ENCODE data around the gene KRT35. TPM values are rescaled to one million over a fixed set of nuclear protein-coding genes. Genes with fewer than 3 reads are reported as not detected.

Gene KRT35
- total RNA-seq, 2 experiments from 2014 or later: not detected

DNA sequence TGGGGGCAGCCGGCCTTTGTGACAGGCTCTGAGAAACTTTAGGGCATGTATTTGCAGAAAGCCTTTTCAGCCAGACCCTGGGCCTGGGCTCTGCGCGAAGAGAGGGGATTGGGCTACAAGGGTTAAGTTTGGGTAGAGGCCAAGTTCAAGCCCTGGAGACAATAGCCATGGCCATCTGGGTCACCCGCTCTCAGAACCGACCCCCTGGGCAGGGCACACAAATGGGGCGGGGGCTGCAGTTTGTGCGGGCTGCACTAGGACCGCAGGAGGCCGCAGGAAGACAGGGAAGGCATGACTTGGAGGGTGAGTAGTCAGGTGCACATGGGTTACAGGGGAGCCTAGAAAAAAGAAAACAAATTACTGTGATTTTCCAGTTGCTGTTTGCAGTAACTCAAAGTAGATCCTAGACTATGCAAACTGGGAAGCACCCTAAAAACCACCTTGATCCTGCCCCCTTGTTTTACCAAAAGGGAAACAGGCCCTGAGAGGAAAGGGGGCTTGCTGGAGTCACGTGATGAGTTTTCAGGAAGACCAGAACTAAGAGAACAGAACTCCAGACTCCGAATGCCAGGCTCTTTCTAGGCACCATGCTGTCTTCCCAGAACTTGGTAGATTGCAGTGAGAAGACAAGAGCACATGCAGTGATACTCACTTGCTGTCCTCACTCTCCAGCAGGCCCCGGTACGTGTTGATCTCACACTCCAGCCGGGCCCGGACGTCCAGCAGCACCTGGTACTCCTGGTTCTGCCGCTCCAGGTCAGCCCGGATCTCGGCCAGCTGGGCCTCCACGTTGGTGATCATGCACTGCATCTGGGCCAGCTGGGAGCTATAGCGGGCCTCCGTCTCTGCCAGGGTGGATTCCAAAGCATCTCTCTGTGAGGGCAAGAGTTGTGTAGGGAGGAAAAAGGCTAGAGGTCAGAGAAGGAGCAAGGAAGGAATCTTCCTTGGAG is 3.8 kb downstream of the KRT35 start:
- ChIA-PET POLR2A (interaction anchor here (0.6 kb wide), 1 partner anchor 532 kb away, joined by 3 read pairs; no protein-coding TSS in a partner anchor), CTCF (interaction anchor here (1.2 kb wide), 1 partner anchor 14 kb away, joined by 3 read pairs; no protein-coding TSS in a partner anchor)
- Mint-ChIP-seq H3K27ac (no peak overlapping the region), H3K36me3 (ENCODE audit: low read depth) (no peaks in the 10 kb centered on the region), H3K4me3 (no peak overlapping the region), H3K9me3 (no peaks in the 10 kb centered on the region), H3K4me1 (no peaks in the 10 kb centered on the region), H3K27me3 (peaks cover 2% of the 10 kb centered on the region)
- no peak for DNase-seq

DNA sequence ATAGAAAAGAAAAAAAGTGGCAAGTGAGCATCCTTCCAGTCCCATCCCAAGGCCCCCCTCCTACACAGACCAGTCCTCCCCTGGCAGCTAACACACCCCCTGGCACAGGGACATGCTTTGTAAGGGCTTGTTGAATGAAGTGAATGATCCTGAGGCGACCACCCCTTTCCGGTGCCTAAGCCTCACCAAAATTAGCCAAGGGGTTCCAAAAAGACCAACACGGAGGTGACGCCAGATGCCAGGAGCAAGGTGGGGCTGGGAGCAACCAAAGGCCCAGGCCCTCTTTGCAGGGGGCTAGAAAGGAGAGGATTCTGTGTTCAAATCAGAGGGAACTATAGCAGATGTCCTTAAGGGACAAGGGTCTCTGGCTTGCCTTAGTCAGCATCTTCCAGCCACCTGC is 5.5 kb downstream of the KRT35 start:
- Mint-ChIP-seq H3K4me1 (no peaks in the 10 kb centered on the region), H3K4me3 (no peak overlapping the region), H3K9me3 (no peaks in the 10 kb centered on the region), H3K27ac (no peak overlapping the region), H3K36me3 (ENCODE audit: low read depth) (no peaks in the 10 kb centered on the region), H3K27me3 (peaks cover 9% of the 10 kb centered on the region)
- no peak for DNase-seq
- ChIA-PET POLR2A (no interaction called here), CTCF (interaction anchor here (0.5 to 1.4 kb wide), 3 partner anchors 14 to 525 kb away, joined by 3 to 4 read pairs (median 4); no protein-coding TSS in a partner anchor)

DNA sequence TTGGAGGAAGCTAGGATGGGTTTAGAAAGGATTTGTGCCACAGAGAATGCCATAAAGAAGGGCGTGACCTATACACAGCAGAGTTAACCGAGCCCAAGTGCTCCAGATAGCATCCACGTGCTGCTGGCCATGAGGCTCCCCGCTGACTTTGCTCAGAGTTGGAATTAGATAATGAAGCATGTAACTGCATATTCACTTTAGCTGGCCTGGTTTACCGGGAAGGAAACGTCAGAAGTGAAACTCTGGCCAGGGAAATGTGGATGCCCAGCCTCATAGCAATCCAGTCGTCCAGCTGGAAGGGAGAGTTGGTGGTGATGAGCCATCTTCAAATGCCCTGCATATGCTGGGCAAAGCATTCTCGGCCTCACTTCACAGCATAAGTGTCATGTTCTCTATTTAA is 6.1 kb downstream of the KRT35 start:
- POLR2A ChIA-PET: no interaction called here
- Mint-ChIP-seq H3K27me3 (peaks cover 9% of the 10 kb centered on the region), H3K36me3 (ENCODE audit: low read depth) (no peaks in the 10 kb centered on the region), H3K4me1 (no peaks in the 10 kb centered on the region), H3K27ac (no peak overlapping the region), H3K4me3 (no peak overlapping the region), H3K9me3 (no peaks in the 10 kb centered on the region)
- CTCF ChIA-PET: interaction anchor here (0.5 to 1.4 kb wide), 3 partner anchors 13 to 524 kb away, joined by 3 to 4 read pairs (median 4); no protein-coding TSS in a partner anchor
- no peak for DNase-seq

DNA sequence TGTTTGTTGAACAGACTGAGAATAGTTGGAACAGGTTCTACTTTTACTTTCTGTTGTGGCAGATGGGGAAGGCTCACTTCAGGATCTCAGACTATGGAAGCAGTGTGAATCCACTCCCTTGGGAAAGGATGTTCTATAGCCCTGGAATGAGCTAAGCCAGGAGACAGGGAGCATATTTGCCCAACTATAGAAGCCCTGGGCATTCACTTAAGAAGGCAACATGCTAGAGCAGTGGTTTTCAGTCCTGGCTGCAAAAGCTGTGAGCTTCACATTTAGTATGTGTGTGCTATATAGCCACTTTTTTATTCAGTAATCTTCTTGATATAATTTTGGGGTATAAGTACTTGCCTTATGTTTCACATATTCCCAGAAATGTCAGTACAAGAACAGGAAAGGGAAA is 12.6 kb downstream of the KRT35 start:
- no peaks in the 10 kb centered on the region for H3K36me3 Mint-ChIP-seq (ENCODE audit: low read depth)
- H3K9me3 Mint-ChIP-seq: no peaks in the 10 kb centered on the region
- no peak overlapping the region for H3K4me3 Mint-ChIP-seq
- no peak overlapping the region for H3K27ac Mint-ChIP-seq
- POLR2A ChIA-PET: no interaction called here
- no peaks in the 10 kb centered on the region for H3K4me1 Mint-ChIP-seq
- CTCF ChIA-PET: no interaction called here
- DNase-seq: no peak
- H3K27me3 Mint-ChIP-seq: peaks cover 9% of the 10 kb centered on the region

DNA sequence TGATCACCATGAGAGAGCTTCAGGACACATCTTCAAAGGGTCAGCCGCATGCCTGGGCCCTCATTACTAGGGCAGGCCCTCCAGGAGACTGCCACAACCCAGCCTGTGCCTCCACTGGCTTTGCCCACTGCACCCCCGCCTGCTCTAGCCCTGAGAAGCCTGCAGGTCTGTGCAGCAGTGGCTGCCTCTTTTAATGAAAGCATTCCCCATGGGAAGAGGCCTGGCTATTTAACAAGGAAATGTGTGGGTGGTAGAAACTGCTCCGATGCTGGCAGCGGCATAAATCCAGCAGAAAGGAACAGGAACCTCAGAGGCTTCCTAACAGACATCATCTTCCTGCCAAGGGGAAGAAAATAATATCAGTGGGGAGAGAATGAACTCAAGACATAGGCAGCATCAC is 13.4 kb downstream of the KRT35 start:
- peaks cover 7% of the 10 kb centered on the region for H3K27me3 Mint-ChIP-seq
- ChIA-PET POLR2A (no interaction called here), CTCF (interaction anchor here (0.7 to 0.9 kb wide), 2 partner anchors 16 to 108 kb away, joined by 3 to 5 read pairs; no protein-coding TSS in a partner anchor)
- DNase-seq: no peak
- H3K36me3 Mint-ChIP-seq (ENCODE audit: low read depth): no peaks in the 10 kb centered on the region
- no peaks in the 10 kb centered on the region for H3K4me1 Mint-ChIP-seq
- no peak overlapping the region for H3K4me3 Mint-ChIP-seq
- no peak overlapping the region for H3K27ac Mint-ChIP-seq
- H3K9me3 Mint-ChIP-seq: no peaks in the 10 kb centered on the region

DNA sequence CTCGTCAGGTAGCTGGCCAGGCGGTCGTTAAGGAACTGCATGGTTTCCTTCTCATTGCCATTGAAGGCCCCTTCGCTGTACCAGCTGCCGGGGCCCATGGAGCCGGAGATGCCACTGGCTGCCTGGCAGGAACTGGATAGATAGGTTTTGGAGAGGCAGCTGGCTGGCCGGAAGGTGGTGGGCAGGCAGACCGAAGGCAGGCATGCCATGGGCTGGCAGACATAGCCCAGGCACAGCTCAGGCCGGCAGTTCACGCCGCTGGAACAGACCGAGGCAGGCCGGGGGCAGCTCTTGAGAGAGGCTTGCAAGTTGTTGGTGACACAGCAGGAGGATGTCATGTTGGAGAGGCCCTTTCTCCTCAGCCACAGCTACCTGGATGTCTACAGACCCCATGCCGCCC is 14.0 kb downstream of the KRT35 start, which contains the start of gene KRT32:
TSS of gene KRT32 (minus strand) at position 399 of the 400 bp plus-strand sequence. CDS start at position 338, 61 bp downstream.
- DNase-seq: no peak
- Mint-ChIP-seq H3K27me3 (peaks cover 7% of the 10 kb centered on the region), H3K9me3 (no peaks in the 10 kb centered on the region), H3K36me3 (ENCODE audit: low read depth) (no peaks in the 10 kb centered on the region), H3K4me1 (no peaks in the 10 kb centered on the region), H3K27ac (no peak within 1 kb of the TSS), H3K4me3 (no peak within 1 kb of the TSS)
- CTCF ChIA-PET: interaction anchor here (0.9 kb wide), 1 partner anchor 16 kb away, joined by 5 read pairs; no protein-coding TSS in a partner anchor
- POLR2A ChIA-PET: no interaction called here

DNA sequence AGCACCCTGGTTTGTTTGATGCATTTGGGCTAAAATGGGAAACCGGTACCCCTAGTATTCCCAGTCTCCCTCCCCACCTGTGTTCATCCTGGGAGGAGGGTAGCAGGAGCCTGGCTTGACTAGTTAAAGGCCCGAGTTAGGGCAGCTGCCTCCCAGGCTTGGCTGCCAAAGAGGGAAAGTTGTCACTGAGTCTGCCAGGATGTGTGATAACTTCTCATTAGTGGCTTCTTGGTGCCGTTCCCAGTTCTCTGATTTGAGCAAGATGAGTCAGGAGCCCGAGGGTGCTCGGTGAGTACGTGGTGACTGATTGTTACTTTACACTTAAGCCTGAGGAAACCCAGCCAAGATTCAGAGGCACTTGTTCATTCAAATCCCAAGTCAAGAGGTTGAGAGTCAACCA is 16.3 kb downstream of the KRT35 start:
- Mint-ChIP-seq H3K4me1 (no peaks in the 10 kb centered on the region), H3K27me3 (no peaks in the 10 kb centered on the region), H3K36me3 (ENCODE audit: low read depth) (no peaks in the 10 kb centered on the region), H3K9me3 (no peaks in the 10 kb centered on the region), H3K4me3 (no peak overlapping the region), H3K27ac (no peak overlapping the region)
- ChIA-PET POLR2A (no interaction called here), CTCF (no interaction called here)
- DNase-seq: no peak

DNA sequence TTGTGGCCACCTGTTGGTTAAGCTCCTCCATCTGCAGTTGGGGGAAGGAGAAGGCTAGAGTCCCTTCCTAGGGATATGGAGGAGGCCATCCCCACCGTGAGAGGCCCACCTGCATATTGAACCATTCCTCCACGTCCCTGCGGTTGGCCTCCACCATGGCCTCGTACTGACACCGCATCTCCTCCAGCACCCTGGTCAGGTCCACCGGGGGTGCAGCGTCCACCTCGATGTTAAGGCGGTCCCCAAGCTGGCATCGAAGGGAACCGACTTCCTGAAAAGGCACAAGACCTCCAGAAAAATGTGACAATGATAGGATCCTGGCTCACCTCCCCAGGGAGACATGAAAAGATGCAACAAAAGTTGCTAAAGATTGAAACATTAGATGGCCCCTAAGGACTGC is 16.8 kb downstream of the KRT35 start:
- Mint-ChIP-seq H3K27ac (no peak overlapping the region), H3K4me3 (no peak overlapping the region), H3K9me3 (no peaks in the 10 kb centered on the region), H3K36me3 (ENCODE audit: low read depth) (no peaks in the 10 kb centered on the region), H3K27me3 (no peaks in the 10 kb centered on the region), H3K4me1 (no peaks in the 10 kb centered on the region)
- POLR2A ChIA-PET: no interaction called here
- no peak for DNase-seq
- CTCF ChIA-PET: interaction anchor here (0.8 to 1.2 kb wide), 2 partner anchors 14 to 199 kb away, joined by 3 to 4 read pairs; no protein-coding TSS in a partner anchor

DNA sequence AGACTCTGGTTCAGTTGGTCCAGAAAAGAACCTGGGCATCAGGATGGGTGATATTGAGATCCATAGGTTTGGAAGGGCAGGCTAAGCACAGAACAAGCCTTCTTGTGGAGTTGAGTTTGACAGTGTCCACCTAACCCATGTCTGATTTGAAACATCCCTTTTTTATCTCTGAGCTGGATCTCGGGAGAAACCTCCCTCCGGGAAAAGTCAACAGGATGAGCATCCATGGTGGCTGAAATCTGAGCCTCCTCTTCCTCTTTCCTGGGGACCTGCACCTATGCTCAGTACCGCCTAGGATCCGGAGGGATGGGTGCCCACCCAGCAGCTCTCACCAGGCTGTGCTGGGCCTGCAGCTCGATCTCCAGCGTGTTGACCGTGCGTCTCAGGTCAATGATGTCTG is 17.2 kb downstream of the KRT35 start:
- POLR2A ChIA-PET: no interaction called here
- no peak overlapping the region for H3K4me3 Mint-ChIP-seq
- no peaks in the 10 kb centered on the region for H3K36me3 Mint-ChIP-seq (ENCODE audit: low read depth)
- no peaks in the 10 kb centered on the region for H3K9me3 Mint-ChIP-seq
- CTCF ChIA-PET: interaction anchor here (0.8 to 1.2 kb wide), 2 partner anchors 14 to 199 kb away, joined by 3 to 4 read pairs; no protein-coding TSS in a partner anchor
- DNase-seq: no peak
- no peaks in the 10 kb centered on the region for H3K4me1 Mint-ChIP-seq
- H3K27ac Mint-ChIP-seq: no peak overlapping the region
- no peaks in the 10 kb centered on the region for H3K27me3 Mint-ChIP-seq

DNA sequence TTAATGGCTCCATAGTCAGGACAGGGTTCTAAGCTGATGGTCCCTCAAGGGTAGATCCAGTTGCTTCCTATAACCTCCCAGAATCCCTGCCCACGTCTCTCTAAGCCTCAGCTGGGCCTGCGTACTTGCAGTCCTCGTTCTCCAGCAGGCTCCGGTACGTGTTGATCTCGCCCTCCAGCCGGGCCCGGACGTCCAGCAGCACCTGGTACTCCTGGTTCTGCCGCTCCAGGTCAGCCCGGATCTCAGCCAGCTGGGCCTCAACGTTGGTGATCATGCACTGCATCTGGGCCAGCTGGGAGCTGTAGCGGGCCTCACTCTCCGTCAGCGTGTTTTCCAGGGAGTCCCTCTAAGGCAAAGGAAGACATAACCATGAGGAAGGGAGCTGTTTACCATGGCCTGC is 18.2 kb downstream of the KRT35 start:
- Mint-ChIP-seq H3K4me3 (no peak overlapping the region), H3K9me3 (no peaks in the 10 kb centered on the region), H3K4me1 (no peaks in the 10 kb centered on the region), H3K36me3 (ENCODE audit: low read depth) (no peaks in the 10 kb centered on the region), H3K27me3 (peaks cover 5% of the 10 kb centered on the region), H3K27ac (no peak overlapping the region)
- POLR2A ChIA-PET: no interaction called here
- DNase-seq: no peak
- CTCF ChIA-PET: no interaction called here

DNA sequence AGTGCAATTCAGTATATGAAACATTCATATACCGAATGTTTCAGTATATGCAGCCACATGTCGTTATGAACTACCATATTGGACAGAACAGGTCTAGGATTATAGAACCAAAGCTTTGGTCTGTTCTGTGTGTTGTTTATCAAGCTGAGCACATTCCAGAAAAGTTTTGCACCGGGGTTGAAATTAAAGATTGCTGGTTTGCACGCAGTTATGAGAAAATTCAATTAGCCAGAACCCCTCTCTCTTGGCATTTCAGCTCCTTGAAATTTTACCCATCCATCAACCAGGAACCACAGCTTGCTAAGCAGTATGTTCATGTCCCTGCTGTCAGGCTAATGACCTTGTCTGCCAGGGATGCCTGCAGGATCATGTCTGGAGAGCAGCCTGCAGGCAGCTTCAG is 23.3 kb downstream of the KRT35 start:
- CTCF ChIA-PET: interaction anchor here (0.5 to 1.3 kb wide), 3 partner anchors 9 to 38 kb away, joined by 3 to 4 read pairs (median 3); no protein-coding TSS in a partner anchor
- Mint-ChIP-seq H3K27ac (no peak overlapping the region), H3K4me1 (no peaks in the 10 kb centered on the region), H3K4me3 (no peak overlapping the region), H3K27me3 (peaks cover 12% of the 10 kb centered on the region), H3K36me3 (ENCODE audit: low read depth) (no peaks in the 10 kb centered on the region), H3K9me3 (no peaks in the 10 kb centered on the region)
- POLR2A ChIA-PET: no interaction called here
- DNase-seq: no peak

DNA sequence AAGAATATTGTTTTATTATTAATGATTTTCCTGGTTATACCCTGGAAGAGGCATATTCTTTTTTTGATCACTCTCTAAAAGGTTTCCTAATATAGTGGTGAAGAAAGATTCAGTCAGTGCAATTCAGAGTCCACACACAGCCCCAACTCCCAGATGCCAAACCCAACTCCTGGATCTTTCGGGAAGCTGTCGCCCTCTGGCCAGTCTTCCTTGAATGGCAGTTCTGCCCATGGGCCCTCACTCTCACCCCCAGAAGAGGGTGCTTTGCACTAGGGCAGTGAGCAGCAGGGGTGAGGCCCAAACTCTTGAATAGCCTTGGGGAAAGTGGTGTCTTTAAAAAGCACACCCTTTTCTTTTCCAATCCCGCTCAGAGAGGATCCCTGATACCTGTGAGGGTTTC is 24.7 kb downstream of the KRT35 start:
- Mint-ChIP-seq H3K9me3 (no peaks in the 10 kb centered on the region), H3K27me3 (peaks cover 15% of the 10 kb centered on the region), H3K4me1 (no peaks in the 10 kb centered on the region), H3K27ac (no peak overlapping the region), H3K4me3 (no peak overlapping the region), H3K36me3 (ENCODE audit: low read depth) (no peaks in the 10 kb centered on the region)
- ChIA-PET CTCF (interaction anchor here (1.0 kb wide), 1 partner anchor 54 kb away, joined by 3 read pairs; no protein-coding TSS in a partner anchor), POLR2A (no interaction called here)
- DNase-seq: no peak

DNA sequence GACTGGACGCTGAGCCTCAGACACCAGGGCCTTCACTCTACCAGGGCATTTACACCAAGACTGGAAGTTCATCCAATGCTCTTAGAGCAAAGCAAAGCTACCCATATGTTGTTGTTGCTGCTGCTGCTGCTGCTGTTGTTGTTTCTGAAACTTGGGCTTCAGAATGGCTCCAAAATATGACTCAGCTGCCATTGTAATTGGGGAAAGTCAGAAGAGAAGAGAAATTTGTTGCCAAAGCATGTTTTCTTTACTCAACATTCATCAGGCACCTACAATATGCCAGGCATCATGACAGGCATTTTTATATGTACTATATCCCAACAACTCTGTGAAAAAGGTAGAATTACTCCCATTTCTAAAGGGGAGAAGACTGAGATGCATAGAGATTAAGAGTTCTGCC is 25.7 kb downstream of the KRT35 start:
- no peak for DNase-seq
- H3K9me3 Mint-ChIP-seq: no peaks in the 10 kb centered on the region
- H3K36me3 Mint-ChIP-seq (ENCODE audit: low read depth): no peaks in the 10 kb centered on the region
- H3K27ac Mint-ChIP-seq: no peak overlapping the region
- H3K4me1 Mint-ChIP-seq: no peaks in the 10 kb centered on the region
- ChIA-PET POLR2A (no interaction called here), CTCF (interaction anchor here (1.2 kb wide), 1 partner anchor 10 kb away, joined by 3 read pairs; no protein-coding TSS in a partner anchor)
- H3K4me3 Mint-ChIP-seq: no peak overlapping the region
- peaks cover 17% of the 10 kb centered on the region for H3K27me3 Mint-ChIP-seq
